ENCODE data around the gene HCN2.
"Not testable (repeated sequence)": the region's sequence is repeated elsewhere in the genome, so short reads cannot be mapped to it uniquely, and the experiment has no call there.

Gene HCN2

GRCh38 chr19:622666-623065 lies 33.0 kb downstream of the HCN2 start:
- DNase-seq, result no peak

GRCh38 chr19:623175-623916 lies 33.7 kb downstream of the HCN2 start:
- no peak for DNase-seq

GRCh38 chr19:623974-624373 lies 34.3 kb downstream of the HCN2 start:
- no peak for DNase-seq

- DNase-seq, result no peak
Measured at GRCh38 chr19:624433-625109, 34.9 kb downstream of the HCN2 start.

- no peak for DNase-seq
Measured at GRCh38 chr19:625257-625656, 35.6 kb downstream of the HCN2 start.

- DNase-seq, result not testable (repeated sequence)
Measured at GRCh38 chr19:626566-626965, 36.9 kb downstream of the HCN2 start.

GRCh38 chr19:628168-628567 lies 38.5 kb downstream of the HCN2 start:
- no peak for DNase-seq

- not testable (repeated sequence) for DNase-seq
Measured at GRCh38 chr19:629515-629914, 39.8 kb downstream of the HCN2 start.

- DNase-seq, result no peak
Measured at GRCh38 chr19:629961-630714, 40.5 kb downstream of the HCN2 start.

GRCh38 chr19:632579-633067 lies 42.9 kb downstream of the HCN2 start:
- peak; percentile 40 for DNase-seq

GRCh38 chr19:633068-633785 lies 43.5 kb downstream of the HCN2 start, which contains the start of gene POLRMT:
Gene POLRMT (minus strand): TSS chr19:633537. CDS start chr19:633512, 25 bp downstream.
- DNase-seq, result peak; percentile 99

- no peak for DNase-seq
Measured at GRCh38 chr19:633786-634639, 44.3 kb downstream of the HCN2 start.

- no peak for DNase-seq
Measured at GRCh38 chr19:634975-635652, 45.4 kb downstream of the HCN2 start.

GRCh38 chr19:638906-639252 lies 49.2 kb downstream of the HCN2 start:
- no peak for DNase-seq

GRCh38 chr19:639253-640160 lies 49.8 kb downstream of the HCN2 start, which contains the start of gene FGF22:
Gene FGF22 (plus strand): TSS chr19:639879. CDS start chr19:639926, 47 bp downstream.
- peak; percentile 93 for DNase-seq

- DNase-seq, result no peak
Measured at GRCh38 chr19:640161-640558, 50.5 kb downstream of the HCN2 start.

- DNase-seq, result no peak
Measured at GRCh38 chr19:640606-641189, 51.0 kb downstream of the HCN2 start.

GRCh38 chr19:641702-642101 lies 52.0 kb downstream of the HCN2 start:
- DNase-seq, result no peak
